Mesenchymal stem cell (in vitro differentiated cells and primary cell): ENCODE data around the gene RXFP1.
A peak's percentile ranks its signal among the peaks of the same experiment; 100 is the strongest.

Source experiments
- DNase-seq: peaks from one replicate; pipeline ENCODE4 v3.0.0-alpha.2; 2013
- H2AFZ ChIP-seq: one replicate; pipeline ENCODE4 v1.6.1; 2013; ENCODE audit warnings: low read depth, mild to moderate bottlenecking, control low read depth, inconsistent platforms, low read length, moderate library complexity
- H2AK5ac ChIP-seq: 2 replicates; pipeline ENCODE4 v1.6.1; 2013; ENCODE audit warnings: low read length, moderate library complexity, mild to moderate bottlenecking, inconsistent platforms; ENCODE audit not compliant: severe bottlenecking
- H2BK120ac ChIP-seq: one replicate; pipeline ENCODE4 v1.6.1; 2013; ENCODE audit warnings: low read depth, mild to moderate bottlenecking, inconsistent platforms, low read length, moderate library complexity
- H2BK12ac ChIP-seq, 2 experiments: one replicate each; pipeline ENCODE4 v1.6.1; 2013; ENCODE audit warnings: inconsistent platforms in 2 of 2, low read length in 2 of 2, mild to moderate bottlenecking in 2 of 2, moderate library complexity in 2 of 2, control low read depth in 1 of 2
- H2BK15ac ChIP-seq: one replicate; pipeline ENCODE4 v1.6.1; 2013; ENCODE audit warnings: mild to moderate bottlenecking, low read depth, inconsistent platforms; ENCODE audit not compliant: poor library complexity, severe bottlenecking
- H2BK5ac ChIP-seq: 2 replicates; pipeline ENCODE4 v1.6.1; 2013; ENCODE audit warnings: low read depth, mild to moderate bottlenecking, low read length, control low read depth, inconsistent platforms; ENCODE audit not compliant: poor library complexity, severe bottlenecking
- H3K14ac ChIP-seq, 2 experiments: one replicate each; pipeline ENCODE4 v1.6.1; 2013; ENCODE audit warnings: inconsistent platforms in 2 of 2, low read length in 2 of 2, control low read depth in 1 of 2, mild to moderate bottlenecking in 1 of 2, moderate library complexity in 1 of 2
- H3K18ac ChIP-seq, 2 experiments: one replicate each; pipeline ENCODE4 v1.6.1; 2013; ENCODE audit warnings: inconsistent platforms in 2 of 2, low read length in 2 of 2, control low read depth in 1 of 2, low read depth in 1 of 2, mild to moderate bottlenecking in 1 of 2
- H3K23ac ChIP-seq, 2 experiments: one replicate each; pipeline ENCODE4 v1.6.1; 2013; ENCODE audit warnings: inconsistent platforms in 2 of 2, low read length in 2 of 2, mild to moderate bottlenecking in 2 of 2, moderate library complexity in 2 of 2, control low read depth in 1 of 2
- H3K27ac ChIP-seq: 2 replicates; pipeline ENCODE4 v1.5.1; 2013; ENCODE audit warnings: mild to moderate bottlenecking, moderate library complexity, low read length, control low read depth, inconsistent platforms; ENCODE audit not compliant: poor library complexity, severe bottlenecking
- H3K27me3 ChIP-seq, 2 experiments: 2 replicates each; pipeline versions ENCODE4 v1.6.1 to v1.7.0; 2013; ENCODE audit warnings: low read length in 2 of 2, mild to moderate bottlenecking in 2 of 2, moderate library complexity in 2 of 2, control low read depth in 1 of 2, inconsistent platforms in 1 of 2; ENCODE audit not compliant: control insufficient read depth in 1 of 2, insufficient read depth in 1 of 2
- H3K36me3 ChIP-seq, 2 experiments: 2 replicates each; pipeline versions ENCODE4 v1.6.1 to v1.7.0; 2013; ENCODE audit warnings: low read length in 2 of 2, control low read depth in 1 of 2, inconsistent platforms in 1 of 2, low read depth in 1 of 2, mild to moderate bottlenecking in 1 of 2; ENCODE audit not compliant: insufficient read depth in 2 of 2, control insufficient read depth in 1 of 2
- H3K4ac ChIP-seq, 2 experiments: one replicate each; pipeline ENCODE4 v1.6.1; 2013; ENCODE audit warnings: inconsistent platforms in 2 of 2, low read length in 2 of 2, mild to moderate bottlenecking in 2 of 2, moderate library complexity in 2 of 2, control low read depth in 1 of 2, low read depth in 1 of 2
- H3K4me1 ChIP-seq: 2 replicates; pipeline ENCODE4 v1.6.1; 2013; ENCODE audit warnings: low read depth, low read length, control low read depth; ENCODE audit not compliant: control insufficient read depth, insufficient read depth
- H3K4me2 ChIP-seq: 2 replicates; pipeline ENCODE4 v1.6.1; 2013; ENCODE audit warnings: low read length, mild to moderate bottlenecking, inconsistent platforms; ENCODE audit not compliant: poor library complexity, severe bottlenecking
- H3K4me3 ChIP-seq, 2 experiments: 2 replicates each; pipeline versions ENCODE4 v1.5.1 to v1.7.0; 2013; ENCODE audit warnings: low read length in 2 of 2, mild to moderate bottlenecking in 2 of 2, control low read depth in 1 of 2, low read depth in 1 of 2; ENCODE audit not compliant: insufficient read depth in 1 of 2
- H3K79me1 ChIP-seq: replicated peaks from 2 replicates; pipeline ENCODE4 v1.6.1; 2013; ENCODE audit warnings: mild to moderate bottlenecking, control low read depth, low read length, inconsistent platforms; ENCODE audit not compliant: poor library complexity, severe bottlenecking
- H3K9ac ChIP-seq: 2 replicates; pipeline ENCODE4 v1.7.0; 2013; ENCODE audit warnings: mild to moderate bottlenecking, low read length, moderate library complexity
- H3K9me3 ChIP-seq: 2 replicates; pipeline ENCODE4 v1.7.0; 2013; ENCODE audit warnings: mild to moderate bottlenecking, low read length; ENCODE audit not compliant: control insufficient read depth
- H4K8ac ChIP-seq: one replicate; pipeline ENCODE4 v1.6.1; 2013; ENCODE audit warnings: inconsistent platforms, mild to moderate bottlenecking, low read length, moderate library complexity
- H4K91ac ChIP-seq: one replicate; pipeline ENCODE4 v1.6.1; 2013; ENCODE audit warnings: mild to moderate bottlenecking, low read length, inconsistent platforms
- WGBS: methylation state at CpG from one replicate; pipeline ENCODE4 v1.1.7; 2013; ENCODE audit warnings: mixed read lengths; 5-methylcytosine and 5-hydroxymethylcytosine counted together

RXFP1 gene

GRCh38 chr4:158572608-158573007, 50.9 kb downstream of the RXFP1 start:
- Histone ChIP-seq H2AFZ (no peak overlapping the region), H2BK120ac (no peak overlapping the region), H3K4me2 (no peak overlapping the region), H3K9me3 (no peaks in the 10 kb centered on the region), H3K4ac (no peak overlapping the region), H2AK5ac (no peak overlapping the region), H2BK15ac (no peak overlapping the region), H3K79me1 (no peaks in the 10 kb centered on the region), H3K4me3 (no peak overlapping the region), H3K4me1 (no peaks in the 10 kb centered on the region), H3K23ac (no peak overlapping the region), H4K8ac (no peak overlapping the region), H3K9ac (no peak overlapping the region), H2BK12ac (no peak overlapping the region), H3K14ac (no peak overlapping the region), H3K27ac (no peak overlapping the region), H3K18ac (no peak overlapping the region), H3K27me3 (no peaks in the 10 kb centered on the region), H2BK5ac (no peak overlapping the region), H3K36me3 (no peaks in the 10 kb centered on the region), H4K91ac (no peak overlapping the region)
- DNase-seq, result no peak
- WGBS, result 81% methylated on average over 5 of the region's 7 CpGs

GRCh38 chr4:158578476-158578875, 56.8 kb downstream of the RXFP1 start:
- no peak overlapping the region for H4K91ac ChIP-seq
- no peaks in the 10 kb centered on the region for H3K27me3 ChIP-seq
- no peak overlapping the region for H2BK5ac ChIP-seq
- no peak overlapping the region for H2BK12ac ChIP-seq
- no peak overlapping the region for H2AFZ ChIP-seq
- no peak overlapping the region for H2BK15ac ChIP-seq
- H3K4me1 ChIP-seq, result no peaks in the 10 kb centered on the region
- H3K9ac ChIP-seq, result peak overlapping the region; percentile 24
- H4K8ac ChIP-seq, result no peak overlapping the region
- H3K4me2 ChIP-seq, result no peak overlapping the region
- no peaks in the 10 kb centered on the region for H3K36me3 ChIP-seq
- H3K23ac ChIP-seq, result no peak overlapping the region
- no peak overlapping the region for H3K4me3 ChIP-seq
- H3K79me1 ChIP-seq, result no peaks in the 10 kb centered on the region
- no peak overlapping the region for H3K27ac ChIP-seq
- H3K18ac ChIP-seq, result no peak overlapping the region
- H3K9me3 ChIP-seq, result no peaks in the 10 kb centered on the region
- no peak overlapping the region for H2BK120ac ChIP-seq
- no peak overlapping the region for H2AK5ac ChIP-seq
- peak; percentile 4 for DNase-seq
- H3K14ac ChIP-seq, result no peak overlapping the region
- no peak overlapping the region for H3K4ac ChIP-seq
- WGBS, result 40% methylated on average over 1 of the region's 1 CpG

GRCh38 chr4:158580064-158580463, 58.4 kb downstream of the RXFP1 start:
- no peaks in the 10 kb centered on the region for H3K9me3 ChIP-seq
- no peak overlapping the region for H3K14ac ChIP-seq
- no peak overlapping the region for H3K4me3 ChIP-seq
- no peak overlapping the region for H4K91ac ChIP-seq
- no peak overlapping the region for H3K4me2 ChIP-seq
- H3K23ac ChIP-seq, result no peak overlapping the region
- H3K4me1 ChIP-seq, result no peaks in the 10 kb centered on the region
- no peak overlapping the region for H4K8ac ChIP-seq
- H2AFZ ChIP-seq, result no peak overlapping the region
- H2BK120ac ChIP-seq, result no peak overlapping the region
- no peaks in the 10 kb centered on the region for H3K36me3 ChIP-seq
- H2BK15ac ChIP-seq, result no peak overlapping the region
- no peak overlapping the region for H3K18ac ChIP-seq
- no peak overlapping the region for H3K9ac ChIP-seq
- DNase-seq, result no peak
- no peak overlapping the region for H2AK5ac ChIP-seq
- H3K27ac ChIP-seq, result no peak overlapping the region
- H3K4ac ChIP-seq, result no peak overlapping the region
- 8% methylated on average over 1 of the region's 1 CpG for WGBS
- no peaks in the 10 kb centered on the region for H3K27me3 ChIP-seq
- H2BK12ac ChIP-seq, result no peak overlapping the region
- no peak overlapping the region for H2BK5ac ChIP-seq
- H3K79me1 ChIP-seq, result no peaks in the 10 kb centered on the region

GRCh38 chr4:158581161-158581560, 59.5 kb downstream of the RXFP1 start:
- Histone ChIP-seq H3K79me1 (no peaks in the 10 kb centered on the region), H3K4ac (no peak overlapping the region), H3K18ac (no peak overlapping the region), H2AFZ (no peak overlapping the region), H2BK5ac (no peak overlapping the region), H3K4me2 (no peak overlapping the region), H3K9ac (no peak overlapping the region), H3K36me3 (no peaks in the 10 kb centered on the region), H3K4me3 (no peak overlapping the region), H3K27ac (no peak overlapping the region), H2BK120ac (no peak overlapping the region), H3K14ac (no peak overlapping the region), H3K27me3 (no peaks in the 10 kb centered on the region), H3K4me1 (no peaks in the 10 kb centered on the region), H4K91ac (no peak overlapping the region), H4K8ac (no peak overlapping the region), H2BK12ac (no peak overlapping the region), H3K9me3 (no peaks in the 10 kb centered on the region), H3K23ac (no peak overlapping the region), H2AK5ac (no peak overlapping the region), H2BK15ac (no peak overlapping the region)
- DNase-seq, result no peak
